ENCODE data around the gene KCNJ2. TPM values are rescaled to one million over a fixed set of nuclear protein-coding genes. Genes with fewer than 3 reads are reported as not detected.

The KCNJ2 gene
- total RNA-seq, 1 experiment from 2014 or later, result 1.5 TPM

- no peak for TF ChIP-seq CTCF (IDR thresholded peaks at IDR 0.05)
- TF ChIP-seq POLR2AphosphoS5 (IDR thresholded peaks at IDR 0.05; ENCODE audit: low read depth, low read length), result no peak
- TF ChIP-seq SIN3A (IDR thresholded peaks at IDR 0.05; ENCODE audit: borderline replicate concordance, insufficient read depth, low read depth, low read length), result no peak
- no peak for TF ChIP-seq TCF7L2 (IDR thresholded peaks at IDR 0.05; ENCODE audit: low read depth, low read length)
- no peak for TF ChIP-seq REST (IDR thresholded peaks at IDR 0.05; ENCODE audit: insufficient read depth in 1 of 2, low read depth in 2 of 2, low read length in 1 of 2)
- no peak for DNase-seq (ENCODE audit: low read depth, low spot score)
- no TSS peak for BruUV-seq (replicated peaks)
- Histone ChIP-seq H3K27me3 (ENCODE audit: control insufficient read depth, insufficient read depth, low read length) (no peaks in the 10 kb centered on the region), H3K4me1 (ENCODE audit: control insufficient read depth, insufficient read depth, low read length) (peaks cover 3% of the 10 kb centered on the region; the same call in 1 of the 2 replicates), H3K36me3 (ENCODE audit: control insufficient read depth, insufficient read depth, low read length) (no peaks in the 10 kb centered on the region), H3K9me3 (ENCODE audit: control insufficient read depth, insufficient read depth, low read depth, low read length) (no peaks in the 10 kb centered on the region), H3K27ac (ENCODE audit: low read length) (no peak overlapping the region), H3K4me3 (ENCODE audit: low read depth in 2 of 2, low read length in 2 of 2) (no peak overlapping the region)
- ATAC-seq, result no peak
- ChIA-PET POLR2A (no interaction called here), CTCF (no interaction called here)
- in situ Hi-C loops (cut with HindIII; ENCODE audit: low pct_unique_long_range_greater_than_20kb, low sequenced_read_pairs) (no loop called here), intact Hi-C loops (cut with micrococcal nuclease; ENCODE audit: unreplicated experiment) (no loop called here)
Observed at GRCh38 chr17:70134777-70135176, 34.6 kb upstream of the KCNJ2 start.

GRCh38 chr17:70136131-70136530 is 33.2 kb upstream of the KCNJ2 start:
- TF ChIP-seq SIN3A (IDR thresholded peaks at IDR 0.05; ENCODE audit: borderline replicate concordance, insufficient read depth, low read depth, low read length) (no peak), TCF7L2 (IDR thresholded peaks at IDR 0.05; ENCODE audit: low read depth, low read length) (no peak), REST (IDR thresholded peaks at IDR 0.05; ENCODE audit: insufficient read depth in 1 of 2, low read depth in 2 of 2, low read length in 1 of 2) (no peak), POLR2AphosphoS5 (IDR thresholded peaks at IDR 0.05; ENCODE audit: low read depth, low read length) (no peak), CTCF (IDR thresholded peaks at IDR 0.05) (no peak)
- CTCF ChIA-PET, result no interaction called here

More at GRCh38 chr17:70136131-70136530, 33.2 kb upstream of the KCNJ2 start:
- POLR2A ChIA-PET, result no interaction called here
- in situ Hi-C loops (cut with HindIII; ENCODE audit: low pct_unique_long_range_greater_than_20kb, low sequenced_read_pairs), result no loop called here
- no peaks in the 10 kb centered on the region for H3K9me3 ChIP-seq (ENCODE audit: control insufficient read depth, insufficient read depth, low read depth, low read length)
- no peak for DNase-seq (ENCODE audit: low read depth, low spot score)
- BruUV-seq (replicated peaks), result no TSS peak
- H3K27me3 ChIP-seq (ENCODE audit: control insufficient read depth, insufficient read depth, low read length), result no peaks in the 10 kb centered on the region
- no peak overlapping the region for H3K4me3 ChIP-seq (ENCODE audit: low read depth in 2 of 2, low read length in 2 of 2)
- intact Hi-C loops (cut with micrococcal nuclease; ENCODE audit: unreplicated experiment), result no loop called here
- peaks cover 3% of the 10 kb centered on the region; the same call in 1 of the 2 replicates for H3K4me1 ChIP-seq (ENCODE audit: control insufficient read depth, insufficient read depth, low read length)
- no peak overlapping the region for H3K27ac ChIP-seq (ENCODE audit: low read length)
- no peaks in the 10 kb centered on the region for H3K36me3 ChIP-seq (ENCODE audit: control insufficient read depth, insufficient read depth, low read length)
- ATAC-seq, result no peak
